Liver (tissue), 3 donors: ENCODE data around the gene SHOX.

Source experiments
- CTCF ChIP-seq: fragments of 150-350 bp; IDR thresholded peaks from 2 replicates; pipeline ENCODE4 v1.5.1; 2017; ENCODE audit warnings: improper control_type of control experiment, low read depth, low read length; ENCODE audit not compliant: missing input control
- MAX ChIP-seq: IDR thresholded peaks from 2 replicates; pipeline ENCODE4 v1.6.1; 2016; ENCODE audit warnings: antibody characterized with exemption
- RAD21 ChIP-seq, 2 donors: IDR thresholded peaks; 2 replicates each; pipeline ENCODE4 v1.6.1; 2016; ENCODE audit warnings: antibody characterized with exemption in 2 of 2, mild to moderate bottlenecking in 2 of 2
- TAF1 ChIP-seq: conservative IDR thresholded peaks from 2 replicates; pipeline ENCODE4 v1.6.1; 2016; ENCODE audit warnings: antibody characterized with exemption, mild to moderate bottlenecking
- YY1 ChIP-seq: IDR thresholded peaks from 2 replicates; pipeline ENCODE4 v1.6.1; 2016; ENCODE audit warnings: antibody characterized with exemption, mild to moderate bottlenecking
- donor health status: healthy.
- donor health status: healthy.

- no peak for TF ChIP-seq CTCF
- no peak for TF ChIP-seq RAD21 (IDR thresholded peaks at IDR 0.05)
- no peak for TF ChIP-seq TAF1
- no peak for TF ChIP-seq MAX
- TF ChIP-seq YY1, result no peak
Measured at GRCh38 chrX:700936-701335, 70.3 kb downstream of the SHOX start.
